ENCODE measurements around the gene SLC44A4. TPM values are rescaled to one million over a fixed set of nuclear protein-coding genes. Genes with fewer than 3 reads are reported as not detected.
A peak's percentile ranks its signal among the peaks of the same experiment; 100 is the strongest.

SLC44A4 gene
- polyA plus RNA-seq, 1 experiment, result 0.04 TPM

DNA sequence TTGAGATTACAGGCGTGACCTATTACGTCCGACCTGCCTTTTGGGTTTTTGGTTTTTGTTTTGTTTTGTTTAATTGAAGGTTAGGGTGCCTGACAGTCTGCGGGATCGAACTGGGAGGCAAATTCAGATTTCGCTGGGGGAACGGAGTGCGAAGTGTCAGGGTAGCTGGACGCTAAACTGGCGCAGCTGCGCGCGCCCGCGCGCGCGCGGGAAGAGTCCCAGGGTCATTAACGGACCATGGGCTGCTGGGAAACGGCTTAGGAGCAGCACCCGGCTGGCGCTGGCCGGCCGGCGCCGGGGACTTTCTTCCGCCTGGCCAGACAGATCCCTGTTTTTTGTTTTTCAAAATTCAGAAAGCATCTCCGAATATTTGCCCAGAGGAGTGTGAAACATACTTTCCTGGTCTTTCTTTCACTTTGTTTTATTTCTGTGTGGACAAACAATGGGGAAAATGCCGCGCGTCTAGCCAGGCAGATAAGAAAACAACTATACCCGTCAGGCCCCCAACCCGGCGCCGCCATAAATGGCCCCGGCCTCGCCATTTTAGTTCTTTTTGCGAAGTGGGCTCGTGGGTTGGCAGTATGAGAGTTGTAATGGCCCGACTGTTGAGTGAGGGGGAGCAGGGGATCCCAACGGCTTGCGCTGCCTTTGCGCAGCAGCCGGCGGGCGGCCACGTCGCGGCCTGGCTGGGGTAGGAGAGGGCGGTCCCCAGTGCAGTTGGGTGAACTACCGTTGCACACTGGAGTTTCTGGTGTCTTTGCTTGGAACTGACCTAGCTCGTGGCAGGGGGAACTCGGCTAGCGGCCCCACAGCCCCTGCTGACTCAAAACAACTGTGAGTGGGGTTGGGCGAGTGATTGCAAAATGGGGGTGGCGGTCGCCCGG, 44.2 kb downstream of the SLC44A4 start:
- H3K27me3 ChIP-seq (ENCODE audit: control insufficient read depth, insufficient read depth, low read length), result no peaks in the 10 kb centered on the region
- POLR2A ChIA-PET, result interaction anchor here (0.5 to 2.5 kb wide), 14 partner anchors 7 to 353 kb away, joined by 3 to 19 read pairs (median 4); partner anchors contain the start of genes ABHD16A, BAG6, GPANK1 and HSPA1A
- CTCF ChIA-PET, result no interaction called here
- H3K27ac ChIP-seq (ENCODE audit: low read depth, low read length), result peak overlapping the region; percentile 81
- peak overlapping the region; percentile 92 for H3K4me3 ChIP-seq (ENCODE audit: low read depth, low read length)
- TF ChIP-seq, protein P1, sequence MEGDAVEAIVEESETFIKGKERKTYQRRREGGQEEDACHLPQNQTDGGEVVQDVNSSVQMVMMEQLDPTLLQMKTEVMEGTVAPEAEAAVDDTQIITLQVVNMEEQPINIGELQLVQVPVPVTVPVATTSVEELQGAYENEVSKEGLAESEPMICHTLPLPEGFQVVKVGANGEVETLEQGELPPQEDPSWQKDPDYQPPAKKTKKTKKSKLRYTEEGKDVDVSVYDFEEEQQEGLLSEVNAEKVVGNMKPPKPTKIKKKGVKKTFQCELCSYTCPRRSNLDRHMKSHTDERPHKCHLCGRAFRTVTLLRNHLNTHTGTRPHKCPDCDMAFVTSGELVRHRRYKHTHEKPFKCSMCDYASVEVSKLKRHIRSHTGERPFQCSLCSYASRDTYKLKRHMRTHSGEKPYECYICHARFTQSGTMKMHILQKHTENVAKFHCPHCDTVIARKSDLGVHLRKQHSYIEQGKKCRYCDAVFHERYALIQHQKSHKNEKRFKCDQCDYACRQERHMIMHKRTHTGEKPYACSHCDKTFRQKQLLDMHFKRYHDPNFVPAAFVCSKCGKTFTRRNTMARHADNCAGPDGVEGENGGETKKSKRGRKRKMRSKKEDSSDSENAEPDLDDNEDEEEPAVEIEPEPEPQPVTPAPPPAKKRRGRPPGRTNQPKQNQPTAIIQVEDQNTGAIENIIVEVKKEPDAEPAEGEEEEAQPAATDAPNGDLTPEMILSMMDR (IDR thresholded peaks at IDR 0.05; ENCODE audit: low read depth, low read length), result 0 out of 2 replicates have a peak, but pooled peaks have one; percentile 2
- DNase-seq (ENCODE audit: low read depth, low spot score), result no peak
- no peaks in the 10 kb centered on the region for H3K9me3 ChIP-seq (ENCODE audit: control insufficient read depth, insufficient read depth, low read length)

DNA sequence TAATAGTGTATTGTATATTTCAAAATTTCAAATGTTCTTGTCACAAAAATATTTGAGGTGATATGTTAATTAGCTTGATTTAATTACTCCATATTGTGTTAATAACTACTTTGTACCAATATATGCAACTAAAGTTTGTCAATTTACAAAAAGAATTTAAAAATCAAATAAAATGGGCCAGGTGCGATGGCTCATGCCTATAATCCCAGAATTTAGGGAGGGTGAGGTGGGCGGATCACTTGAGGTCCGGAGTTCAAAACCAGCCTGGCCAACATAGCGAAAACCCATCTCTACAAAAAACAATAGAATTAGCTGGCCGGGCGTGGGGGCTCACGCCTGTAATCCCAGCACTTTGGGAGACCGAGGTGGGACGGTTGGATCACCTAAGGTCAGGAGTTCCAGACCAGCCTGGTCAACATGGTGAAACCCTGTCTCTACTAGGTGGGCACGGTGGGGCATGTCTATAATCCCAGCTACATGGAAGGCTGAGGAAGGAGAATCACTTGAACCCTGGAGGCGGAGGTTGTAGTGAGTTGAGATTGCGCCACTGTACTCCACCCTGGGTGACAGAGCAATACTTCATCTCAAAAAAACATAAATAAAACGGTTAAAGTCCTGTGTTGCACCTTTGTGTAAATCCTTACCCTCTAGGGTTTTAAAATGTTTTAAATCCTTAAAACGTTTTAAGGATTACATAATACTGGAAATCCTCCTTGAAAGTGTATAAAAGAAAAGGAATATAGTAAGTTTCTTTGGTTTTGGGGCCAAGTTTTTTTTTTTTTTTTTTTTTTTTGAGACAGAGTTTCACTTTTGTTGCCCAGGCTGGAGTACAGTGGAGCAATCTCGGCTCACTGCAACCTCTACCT, 47.2 kb downstream of the SLC44A4 start:
- Histone ChIP-seq H3K27ac (ENCODE audit: low read depth, low read length) (no peak overlapping the region), H3K4me3 (ENCODE audit: low read depth, low read length) (no peak overlapping the region; the same call in 1 of the 2 replicates), H3K9me3 (ENCODE audit: control insufficient read depth, insufficient read depth, low read length) (no peaks in the 10 kb centered on the region), H3K27me3 (ENCODE audit: control insufficient read depth, insufficient read depth, low read length) (no peaks in the 10 kb centered on the region)
- DNase-seq (ENCODE audit: low read depth, low spot score), result no peak
- ChIA-PET CTCF (interaction anchor here (0.7 to 2.5 kb wide), 11 partner anchors 24 to 464 kb away, joined by 3 to 20 read pairs (median 6); partner anchors contain the start of genes APOM, DDAH2 and LY6G5C), POLR2A (interaction anchor here (0.7 kb wide), 1 partner anchor 18 kb away, joined by 5 read pairs; no protein-coding TSS in a partner anchor)
- TF ChIP-seq, protein P1 (IDR thresholded peaks at IDR 0.05; ENCODE audit: low read depth, low read length), result no peak

DNA sequence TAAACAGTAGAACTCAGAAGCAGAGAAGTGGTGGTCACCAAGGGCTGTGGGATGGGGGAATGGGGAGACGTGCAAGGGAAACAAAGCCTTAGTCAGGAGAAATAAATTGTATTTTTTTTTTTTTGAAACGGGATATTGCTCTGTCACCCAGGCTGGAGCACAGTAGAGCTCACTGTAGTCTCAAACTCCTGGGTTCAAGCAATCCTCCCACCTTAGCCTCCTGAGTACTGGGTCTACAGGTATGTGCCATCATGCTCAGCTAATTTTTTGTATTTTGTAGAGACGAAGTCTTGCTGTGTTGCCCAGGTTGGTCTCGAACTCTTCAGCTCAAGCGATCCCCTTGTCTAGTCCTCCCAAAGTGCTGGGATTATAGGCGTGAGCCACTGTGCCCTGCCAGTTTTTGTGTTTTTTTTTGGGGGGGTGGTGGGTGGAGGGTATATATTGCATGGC, 47.9 kb downstream of the SLC44A4 start:
- peak overlapping the region; percentile 64 for H3K4me3 ChIP-seq (ENCODE audit: low read depth, low read length)
- TF ChIP-seq, protein P1 (IDR thresholded peaks at IDR 0.05; ENCODE audit: low read depth, low read length), result no peak
- POLR2A ChIA-PET, result interaction anchor here (0.7 to 1.1 kb wide), 3 partner anchors 17 to 78 kb away, joined by 4 to 12 read pairs (median 5); partner anchors contain the start of gene NEU1
- H3K27ac ChIP-seq (ENCODE audit: low read depth, low read length), result no peak overlapping the region
- CTCF ChIA-PET, result interaction anchor here (0.6 to 2.5 kb wide), 12 partner anchors 33 to 261 kb away, joined by 3 to 20 read pairs (median 6); partner anchors contain the start of genes APOM, DDAH2, GPANK1 and LY6G5C
- no peaks in the 10 kb centered on the region for H3K9me3 ChIP-seq (ENCODE audit: control insufficient read depth, insufficient read depth, low read length)
- no peaks in the 10 kb centered on the region for H3K27me3 ChIP-seq (ENCODE audit: control insufficient read depth, insufficient read depth, low read length)
- no peak for DNase-seq (ENCODE audit: low read depth, low spot score)

DNA sequence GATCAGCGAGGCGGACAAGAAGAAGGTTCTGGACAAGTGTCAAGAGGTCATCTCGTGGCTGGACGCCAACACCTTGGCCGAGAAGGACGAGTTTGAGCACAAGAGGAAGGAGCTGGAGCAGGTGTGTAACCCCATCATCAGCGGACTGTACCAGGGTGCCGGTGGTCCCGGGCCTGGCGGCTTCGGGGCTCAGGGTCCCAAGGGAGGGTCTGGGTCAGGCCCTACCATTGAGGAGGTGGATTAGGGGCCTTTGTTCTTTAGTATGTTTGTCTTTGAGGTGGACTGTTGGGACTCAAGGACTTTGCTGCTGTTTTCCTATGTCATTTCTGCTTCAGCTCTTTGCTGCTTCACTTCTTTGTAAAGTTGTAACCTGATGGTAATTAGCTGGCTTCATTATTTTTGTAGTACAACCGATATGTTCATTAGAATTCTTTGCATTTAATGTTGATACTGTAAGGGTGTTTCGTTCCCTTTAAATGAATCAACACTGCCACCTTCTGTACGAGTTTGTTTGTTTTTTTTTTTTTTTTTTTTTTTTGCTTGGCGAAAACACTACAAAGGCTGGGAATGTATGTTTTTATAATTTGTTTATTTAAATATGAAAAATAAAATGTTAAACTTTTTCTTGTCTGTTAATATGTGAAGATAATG, 49.0 kb downstream of the SLC44A4 start:
- Histone ChIP-seq H3K4me3 (ENCODE audit: low read depth, low read length) (peak overlapping the region; percentile 64), H3K27ac (ENCODE audit: low read depth, low read length) (no peak overlapping the region), H3K27me3 (ENCODE audit: control insufficient read depth, insufficient read depth, low read length) (no peaks in the 10 kb centered on the region), H3K9me3 (ENCODE audit: control insufficient read depth, insufficient read depth, low read length) (no peaks in the 10 kb centered on the region)
- TF ChIP-seq, protein P1 (IDR thresholded peaks at IDR 0.05; ENCODE audit: low read depth, low read length), result peak; percentile 38
- no peak for DNase-seq (ENCODE audit: low read depth, low spot score)
- CTCF ChIA-PET, result interaction anchor here (0.6 to 2.5 kb wide), 26 partner anchors 9 to 375 kb away, joined by 3 to 20 read pairs (median 6); partner anchors contain the start of genes DDAH2, DXO, GPANK1 and HSPA1A
- POLR2A ChIA-PET, result interaction anchor here (0.6 to 1.5 kb wide), 8 partner anchors 15 to 1142 kb away, joined by 3 to 14 read pairs (median 6); partner anchors contain the start of genes HSPA1A, HSPA1L, NEU1 and VARS1
